Measurements from ENCODE around the gene ABT1.
A peak's percentile ranks its signal among the peaks of the same experiment; 100 is the strongest.

The ABT1 gene

GRCh38 chr6:26561533-26562466 is 35.0 kb upstream of the ABT1 start:
- H3K9me3 ChIP-seq (ENCODE audit: control insufficient read depth, insufficient read depth, low read length): 0 out of 2 replicates have a peak, but pooled peaks cover 3% of the 10 kb centered on the region
- H3K36me3 ChIP-seq (ENCODE audit: insufficient read depth, low read length): no peaks in the 10 kb centered on the region
- no peak overlapping the region for H3K9ac ChIP-seq (ENCODE audit: low read depth, low read length)
- H3K4me1 ChIP-seq (ENCODE audit: insufficient read depth, low read length): no peaks in the 10 kb centered on the region

DNA sequence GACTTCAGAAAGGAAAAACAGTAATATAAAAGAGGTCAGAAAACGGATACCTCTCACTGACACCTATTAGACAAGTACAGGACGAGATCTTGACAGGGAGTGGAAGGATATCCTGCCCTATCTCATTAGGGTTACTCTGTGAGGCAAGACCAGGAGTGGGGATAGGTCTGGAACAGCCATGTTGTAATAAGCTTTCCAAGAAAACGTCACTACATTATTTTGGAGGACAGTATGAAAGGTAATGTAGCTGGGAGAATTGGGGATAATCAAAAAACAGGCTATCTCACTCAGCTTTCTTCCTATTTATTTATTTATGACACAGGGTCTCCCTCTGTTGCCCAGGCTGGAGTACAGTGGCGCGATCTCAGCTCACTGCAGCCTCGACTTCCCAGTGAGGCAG is 33.3 kb upstream of the ABT1 start:
- Histone ChIP-seq H3K36me3 (ENCODE audit: insufficient read depth, low read length) (no peaks in the 10 kb centered on the region), H3K9me3 (ENCODE audit: control insufficient read depth, insufficient read depth, low read length) (0 out of 2 replicates have a peak, but pooled peaks cover 3% of the 10 kb centered on the region), H3K9ac (ENCODE audit: low read depth, low read length) (no peak overlapping the region), H3K4me1 (ENCODE audit: insufficient read depth, low read length) (no peaks in the 10 kb centered on the region)

DNA sequence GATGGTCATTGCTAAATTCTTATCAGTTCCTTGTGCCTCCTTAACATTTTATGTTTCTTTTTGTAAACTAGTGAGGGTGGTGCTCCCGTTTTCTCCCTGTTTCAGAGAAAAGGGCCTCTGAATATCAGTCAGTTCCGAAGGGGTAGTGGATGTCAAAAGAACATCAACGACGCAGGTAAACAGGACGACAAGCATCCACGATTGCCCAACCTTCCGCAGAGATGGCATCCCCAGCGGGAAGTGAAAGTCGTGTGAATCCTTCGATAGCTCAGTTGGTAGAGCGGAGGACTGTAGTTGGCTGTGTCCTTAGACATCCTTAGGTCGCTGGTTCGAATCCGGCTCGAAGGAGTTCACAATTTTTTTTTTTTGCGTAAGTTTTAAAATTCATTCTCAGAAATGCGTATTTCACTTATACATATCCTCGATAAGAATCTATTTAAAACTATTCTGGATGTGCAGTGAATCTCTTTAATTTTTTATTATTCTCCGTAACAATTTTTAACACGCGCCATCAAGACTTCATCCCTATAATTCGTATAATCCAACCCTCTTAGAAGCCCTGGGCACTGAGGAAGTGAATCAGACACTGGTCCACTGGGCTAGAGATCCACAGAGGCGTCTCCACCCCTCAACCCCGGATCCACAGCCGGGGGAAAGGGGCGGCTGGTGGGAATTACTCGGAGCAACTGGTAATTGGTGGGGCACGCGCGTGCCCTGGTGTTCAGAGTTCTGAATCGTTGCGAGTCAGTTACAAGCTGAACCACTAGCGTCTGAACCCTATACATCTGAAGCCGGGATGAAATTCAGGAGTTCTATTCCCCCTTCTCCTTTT is 27.9 kb upstream of the ABT1 start:
- H3K9me3 ChIP-seq (ENCODE audit: control insufficient read depth, insufficient read depth, low read length): no peaks in the 10 kb centered on the region
- H3K9ac ChIP-seq (ENCODE audit: low read depth, low read length): peak overlapping the region; percentile 92
- no peaks in the 10 kb centered on the region for H3K36me3 ChIP-seq (ENCODE audit: insufficient read depth, low read length)
- H3K4me1 ChIP-seq (ENCODE audit: insufficient read depth, low read length): no peaks in the 10 kb centered on the region

DNA sequence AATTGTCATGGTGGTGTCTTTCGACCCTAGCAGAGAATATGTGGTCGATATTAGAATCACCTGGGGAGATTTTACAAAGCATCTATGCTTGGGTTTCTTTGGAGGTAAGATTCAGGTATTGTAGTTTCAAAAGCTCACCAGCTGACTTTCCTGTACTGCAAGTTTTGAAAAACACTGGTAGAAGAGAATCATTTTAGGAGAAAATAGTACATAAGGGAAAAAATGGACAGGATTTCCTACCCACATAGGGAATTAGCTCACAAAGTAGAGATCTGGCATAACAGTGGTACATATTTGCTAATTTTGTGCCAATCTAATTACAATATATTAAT is 27.4 kb upstream of the ABT1 start:
- Histone ChIP-seq H3K9ac (ENCODE audit: low read depth, low read length) (peak overlapping the region; percentile 92; the same call in 1 of the 2 replicates), H3K36me3 (ENCODE audit: insufficient read depth, low read length) (no peaks in the 10 kb centered on the region), H3K4me1 (ENCODE audit: insufficient read depth, low read length) (no peaks in the 10 kb centered on the region), H3K9me3 (ENCODE audit: control insufficient read depth, insufficient read depth, low read length) (no peaks in the 10 kb centered on the region)

GRCh38 chr6:26570027-26570809 is 26.5 kb upstream of the ABT1 start:
- H3K9me3 ChIP-seq (ENCODE audit: control insufficient read depth, insufficient read depth, low read length): no peaks in the 10 kb centered on the region
- no peaks in the 10 kb centered on the region for H3K4me1 ChIP-seq (ENCODE audit: insufficient read depth, low read length)
- H3K9ac ChIP-seq (ENCODE audit: low read depth, low read length): no peak overlapping the region; the same call in 1 of the 2 replicates
- H3K36me3 ChIP-seq (ENCODE audit: insufficient read depth, low read length): no peaks in the 10 kb centered on the region

DNA sequence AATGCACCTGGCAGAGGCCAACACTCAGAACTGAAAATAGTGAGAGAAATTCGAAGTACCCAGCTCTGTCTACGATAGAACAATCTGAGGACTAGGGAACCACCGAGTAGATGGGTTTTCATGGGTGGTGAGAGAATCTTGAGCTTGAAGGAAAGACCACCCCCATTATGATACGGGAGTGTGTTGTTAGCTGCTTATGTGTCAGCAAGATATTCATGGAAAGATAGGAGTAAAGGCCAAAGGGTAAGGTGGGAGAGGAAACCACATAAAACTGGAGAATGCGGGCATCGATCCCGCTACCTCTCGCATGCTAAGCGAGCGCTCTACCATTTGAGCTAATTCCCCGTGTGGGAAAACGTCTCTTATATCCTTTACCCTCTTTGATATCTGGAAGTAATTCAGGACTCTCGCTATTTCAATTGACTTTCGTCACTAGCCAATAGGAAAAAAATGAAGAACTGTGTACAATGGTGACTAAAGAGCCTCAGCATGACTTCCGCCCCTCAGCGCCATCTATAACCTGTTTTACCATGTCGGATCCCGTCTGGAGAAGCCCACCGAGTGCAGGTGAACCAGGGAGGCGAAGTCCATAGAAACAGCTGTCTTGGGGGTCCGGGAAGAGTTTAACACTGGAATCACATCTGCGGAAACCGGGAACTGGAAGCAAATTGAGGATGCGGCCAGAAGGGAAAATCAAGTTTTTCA is 25.0 kb upstream of the ABT1 start:
- peak overlapping the region; percentile 91 for H3K9ac ChIP-seq (ENCODE audit: low read depth, low read length)

DNA sequence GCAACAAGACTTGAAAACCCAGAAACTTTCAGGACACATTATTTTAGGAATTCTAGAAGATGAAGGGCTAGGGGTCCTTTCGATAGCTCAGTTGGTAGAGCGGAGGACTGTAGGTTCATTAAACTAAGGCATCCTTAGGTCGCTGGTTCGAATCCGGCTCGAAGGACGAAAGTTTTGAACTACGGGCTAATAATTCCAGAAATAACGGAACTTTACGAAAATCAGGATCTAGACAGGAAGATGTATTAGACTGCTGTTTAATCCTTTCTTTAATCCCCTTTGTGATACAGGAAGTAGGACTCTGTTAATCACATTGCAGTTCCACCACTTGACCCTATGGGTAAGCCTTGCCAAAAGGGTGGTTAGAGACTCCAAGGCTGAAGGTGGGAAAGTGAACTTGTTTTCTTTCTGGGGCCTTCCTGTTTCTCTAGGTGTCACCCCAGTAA is 21.2 kb upstream of the ABT1 start:
- peak overlapping the region; percentile 24; the same call in 1 of the 2 replicates for H3K9ac ChIP-seq (ENCODE audit: low read depth, low read length)
- no peaks in the 10 kb centered on the region for H3K4me1 ChIP-seq (ENCODE audit: insufficient read depth, low read length)
- H3K36me3 ChIP-seq (ENCODE audit: insufficient read depth, low read length): no peaks in the 10 kb centered on the region
- H3K9me3 ChIP-seq (ENCODE audit: control insufficient read depth, insufficient read depth, low read length): no peaks in the 10 kb centered on the region

More for the DNA sequence above, 25.0 kb upstream of the ABT1 start:
- Histone ChIP-seq H3K4me1 (ENCODE audit: insufficient read depth, low read length) (no peaks in the 10 kb centered on the region), H3K36me3 (ENCODE audit: insufficient read depth, low read length) (no peaks in the 10 kb centered on the region), H3K9me3 (ENCODE audit: control insufficient read depth, insufficient read depth, low read length) (no peaks in the 10 kb centered on the region)

GRCh38 chr6:26576407-26576843 is 20.3 kb upstream of the ABT1 start:
- Histone ChIP-seq H3K4me1 (ENCODE audit: insufficient read depth, low read length) (no peaks in the 10 kb centered on the region), H3K9ac (ENCODE audit: low read depth, low read length) (peak overlapping the region; percentile 95; the same call in 1 of the 2 replicates), H3K36me3 (ENCODE audit: insufficient read depth, low read length) (no peaks in the 10 kb centered on the region), H3K9me3 (ENCODE audit: control insufficient read depth, insufficient read depth, low read length) (no peaks in the 10 kb centered on the region)

DNA sequence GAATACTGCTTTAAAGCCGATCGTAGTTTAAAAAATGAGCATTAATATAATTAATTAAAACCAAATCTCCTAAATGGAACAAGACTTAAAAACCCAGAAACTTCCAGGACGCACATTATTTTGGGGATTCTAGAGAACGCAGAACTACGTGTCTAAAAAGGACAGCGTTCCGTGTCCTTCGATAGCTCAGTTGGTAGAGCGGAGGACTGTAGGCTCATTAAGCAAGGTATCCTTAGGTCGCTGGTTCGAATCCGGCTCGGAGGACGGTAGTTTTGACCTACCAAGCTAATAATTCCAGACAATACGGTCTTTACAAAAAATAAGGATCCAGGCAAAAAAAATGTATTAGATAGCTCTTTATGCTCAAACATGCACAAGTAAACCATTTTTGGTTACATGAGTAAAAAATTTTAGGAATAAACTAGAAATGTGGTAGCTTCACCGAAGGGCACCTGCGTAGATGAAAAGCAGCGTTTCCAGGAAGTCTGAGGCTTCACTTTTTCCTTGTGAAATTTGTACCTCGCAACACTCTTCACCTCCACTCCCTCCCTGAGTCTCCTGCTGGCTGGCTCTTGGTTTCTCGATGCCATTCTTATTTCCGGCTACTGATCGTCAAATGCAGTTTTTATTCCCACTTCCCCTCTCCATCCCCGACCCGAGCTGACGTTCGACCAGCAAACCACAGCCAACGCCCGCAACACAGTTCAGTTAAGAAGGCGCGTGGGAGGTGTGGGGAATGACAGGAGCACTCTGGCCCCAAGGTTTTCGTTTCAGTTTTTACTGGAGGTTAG is 19.6 kb upstream of the ABT1 start:
- Histone ChIP-seq H3K4me1 (ENCODE audit: insufficient read depth, low read length) (no peaks in the 10 kb centered on the region), H3K9ac (ENCODE audit: low read depth, low read length) (peak overlapping the region; percentile 95), H3K9me3 (ENCODE audit: control insufficient read depth, insufficient read depth, low read length) (no peaks in the 10 kb centered on the region), H3K36me3 (ENCODE audit: insufficient read depth, low read length) (no peaks in the 10 kb centered on the region)

DNA sequence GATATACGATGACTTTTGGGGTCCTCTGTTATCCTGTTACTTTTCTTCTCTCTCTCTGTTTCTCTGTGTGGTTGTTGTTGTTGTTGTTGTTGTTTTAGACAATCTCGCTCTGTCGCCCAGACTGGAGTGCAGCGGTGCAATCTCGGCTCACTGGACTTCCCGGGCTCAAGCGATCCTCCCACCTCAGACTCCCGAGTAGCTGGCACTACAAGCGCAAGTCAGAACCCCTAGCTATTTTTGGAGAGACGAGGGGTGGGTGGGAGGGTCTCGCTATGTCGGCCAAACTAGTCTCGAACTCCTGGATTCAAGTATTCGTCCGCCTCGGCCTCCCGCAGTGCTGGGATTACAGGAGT is 19.1 kb upstream of the ABT1 start:
- no peaks in the 10 kb centered on the region for H3K9me3 ChIP-seq (ENCODE audit: control insufficient read depth, insufficient read depth, low read length)
- H3K9ac ChIP-seq (ENCODE audit: low read depth, low read length): peak overlapping the region; percentile 95
- H3K4me1 ChIP-seq (ENCODE audit: insufficient read depth, low read length): no peaks in the 10 kb centered on the region
- no peaks in the 10 kb centered on the region for H3K36me3 ChIP-seq (ENCODE audit: insufficient read depth, low read length)

GRCh38 chr6:26578279-26578678 is 18.5 kb upstream of the ABT1 start:
- Histone ChIP-seq H3K9ac (ENCODE audit: low read depth, low read length) (no peak overlapping the region; the same call in 1 of the 2 replicates), H3K4me1 (ENCODE audit: insufficient read depth, low read length) (no peaks in the 10 kb centered on the region), H3K36me3 (ENCODE audit: insufficient read depth, low read length) (no peaks in the 10 kb centered on the region), H3K9me3 (ENCODE audit: control insufficient read depth, insufficient read depth, low read length) (no peaks in the 10 kb centered on the region)

GRCh38 chr6:26578741-26579140 is 18.0 kb upstream of the ABT1 start:
- no peaks in the 10 kb centered on the region for H3K4me1 ChIP-seq (ENCODE audit: insufficient read depth, low read length)
- no peaks in the 10 kb centered on the region for H3K9me3 ChIP-seq (ENCODE audit: control insufficient read depth, insufficient read depth, low read length)
- no peak overlapping the region for H3K9ac ChIP-seq (ENCODE audit: low read depth, low read length)
- no peaks in the 10 kb centered on the region for H3K36me3 ChIP-seq (ENCODE audit: insufficient read depth, low read length)

Measured in ES-I3 (cell line).